ENCODE results near the gene UBE2D3. TPM values are rescaled to one million over a fixed set of nuclear protein-coding genes. Genes with fewer than 3 reads are reported as not detected.

UBE2D3 gene
- total RNA-seq, 1 donor from 2014 or later: 261 TPM

- Mint-ChIP-seq H3K36me3 (ENCODE audit: unreplicated experiment) (no peaks in the 10 kb centered on the region), H3K4me3 (ENCODE audit: unreplicated experiment) (no peak overlapping the region), H3K27me3 (ENCODE audit: unreplicated experiment) (peaks cover 2% of the 10 kb centered on the region), H3K9me3 (ENCODE audit: unreplicated experiment) (peaks cover 3% of the 10 kb centered on the region), H3K27ac (ENCODE audit: unreplicated experiment) (no peak overlapping the region), H3K4me1 (ENCODE audit: low read depth, unreplicated experiment) (peaks cover 4% of the 10 kb centered on the region)
- no peak for DNase-seq
- TF ChIP-seq CTCF (IDR thresholded peaks at IDR 0.05; ENCODE audit: partially characterized antibody, unreplicated experiment): no peak
Observed at GRCh38 chr4:102809691-102810090, 17.7 kb downstream of the UBE2D3 start.

- peaks cover 4% of the 10 kb centered on the region for H3K4me1 Mint-ChIP-seq (ENCODE audit: low read depth, unreplicated experiment)
- no peak overlapping the region for H3K4me3 Mint-ChIP-seq (ENCODE audit: unreplicated experiment)
- H3K9me3 Mint-ChIP-seq (ENCODE audit: unreplicated experiment): peaks cover 3% of the 10 kb centered on the region
- no peaks in the 10 kb centered on the region for H3K36me3 Mint-ChIP-seq (ENCODE audit: unreplicated experiment)
- TF ChIP-seq CTCF (IDR thresholded peaks at IDR 0.05; ENCODE audit: partially characterized antibody, unreplicated experiment): no peak
- DNase-seq: no peak
- peaks cover 2% of the 10 kb centered on the region for H3K27me3 Mint-ChIP-seq (ENCODE audit: unreplicated experiment)
- no peak overlapping the region for H3K27ac Mint-ChIP-seq (ENCODE audit: unreplicated experiment)
Observed at GRCh38 chr4:102809190-102809589, 18.2 kb downstream of the UBE2D3 start.

- no peak for DNase-seq
- Mint-ChIP-seq H3K4me1 (ENCODE audit: low read depth, unreplicated experiment) (peaks cover 4% of the 10 kb centered on the region), H3K27ac (ENCODE audit: unreplicated experiment) (no peak overlapping the region), H3K9me3 (ENCODE audit: unreplicated experiment) (peaks cover 3% of the 10 kb centered on the region), H3K4me3 (ENCODE audit: unreplicated experiment) (no peak overlapping the region), H3K27me3 (ENCODE audit: unreplicated experiment) (peaks cover 2% of the 10 kb centered on the region), H3K36me3 (ENCODE audit: unreplicated experiment) (no peaks in the 10 kb centered on the region)
- TF ChIP-seq CTCF (IDR thresholded peaks at IDR 0.05; ENCODE audit: partially characterized antibody, unreplicated experiment): no peak
Observed at GRCh38 chr4:102808009-102808408, 19.3 kb downstream of the UBE2D3 start.

DNA sequence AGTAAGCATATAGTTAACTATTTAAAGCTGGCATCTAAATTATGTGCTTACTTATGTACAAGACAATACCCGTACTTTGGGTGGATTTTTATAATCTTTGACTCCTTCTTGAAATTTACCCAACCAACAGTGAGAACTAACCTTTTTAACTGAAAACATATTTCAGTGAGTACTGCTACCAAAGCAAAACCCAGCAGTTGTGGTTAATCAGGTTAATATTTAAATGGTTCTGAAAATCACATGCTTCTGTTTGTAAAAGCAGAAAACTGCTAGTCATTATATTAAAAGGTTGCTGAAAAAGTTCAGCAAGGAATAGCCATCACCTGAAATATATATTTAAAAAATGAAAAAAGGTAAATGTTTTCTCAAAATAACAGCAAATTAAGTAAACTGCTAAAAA is 20.0 kb downstream of the UBE2D3 start:
- peaks cover 4% of the 10 kb centered on the region for H3K4me1 Mint-ChIP-seq (ENCODE audit: low read depth, unreplicated experiment)
- no peaks in the 10 kb centered on the region for H3K36me3 Mint-ChIP-seq (ENCODE audit: unreplicated experiment)

DNA sequence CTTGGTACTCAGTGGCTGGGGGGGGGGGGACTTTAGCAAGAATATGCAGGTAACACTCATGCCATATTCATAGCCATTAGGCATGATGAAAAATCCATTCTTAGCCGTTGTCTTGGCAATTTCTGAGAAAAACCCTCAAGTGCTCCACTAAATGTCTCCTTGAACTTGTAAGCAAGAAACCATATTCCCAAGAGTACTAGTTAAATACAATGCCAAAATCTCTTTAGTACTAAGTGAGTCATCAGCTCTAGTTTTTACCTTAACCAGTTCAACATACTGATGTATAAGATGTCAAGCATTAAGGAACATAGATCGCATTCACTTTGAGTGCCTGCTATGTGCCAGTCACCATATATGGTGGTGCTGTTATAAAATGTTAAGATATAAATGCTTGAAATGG is 27.5 kb downstream of the UBE2D3 start:
- Mint-ChIP-seq H3K27ac (ENCODE audit: unreplicated experiment) (no peak overlapping the region), H3K9me3 (ENCODE audit: unreplicated experiment) (no peaks in the 10 kb centered on the region), H3K27me3 (ENCODE audit: unreplicated experiment) (peaks cover 2% of the 10 kb centered on the region), H3K36me3 (ENCODE audit: unreplicated experiment) (no peaks in the 10 kb centered on the region), H3K4me1 (ENCODE audit: low read depth, unreplicated experiment) (no peaks in the 10 kb centered on the region), H3K4me3 (ENCODE audit: unreplicated experiment) (no peak overlapping the region)
- DNase-seq: no peak
- no peak for TF ChIP-seq CTCF (IDR thresholded peaks at IDR 0.05; ENCODE audit: partially characterized antibody, unreplicated experiment)

More for the DNA sequence above, 20.0 kb downstream of the UBE2D3 start:
- TF ChIP-seq CTCF (IDR thresholded peaks at IDR 0.05; ENCODE audit: partially characterized antibody, unreplicated experiment): no peak
- Mint-ChIP-seq H3K27ac (ENCODE audit: unreplicated experiment) (no peak overlapping the region), H3K4me3 (ENCODE audit: unreplicated experiment) (no peak overlapping the region), H3K9me3 (ENCODE audit: unreplicated experiment) (peaks cover 3% of the 10 kb centered on the region), H3K27me3 (ENCODE audit: unreplicated experiment) (peaks cover 2% of the 10 kb centered on the region)
- DNase-seq: no peak

Measured in glutamatergic neuron (in vitro differentiated cells).